Prostate gland (tissue), 2 donors: Measurements from ENCODE around the gene PTPRM.

Source experiments
- POLR2A ChIP-seq: fragments of 450-650 bp; IDR thresholded peaks from one replicate; pipeline ENCODE4 v1.6.1; 2016; ENCODE audit warnings: antibody characterized with exemption, mild to moderate bottlenecking
- POLR2AphosphoS5 ChIP-seq: sonication (generic); formaldehyde crosslinking; IDR thresholded peaks from one replicate; pipeline ENCODE4 v1.6.1; 2017; ENCODE audit warnings: antibody characterized with exemption
- TF ChIP-seq, protein P1 (sequence below), 4 experiments: fragments of 200-600 bp in 2 of 4; fragments of 450-650 bp in 2 of 4; sonication (generic) in 2 of 4; IDR thresholded peaks; 1 replicate in 3 of 4; 2 replicates in 1 of 4; pipeline ENCODE4 v1.5.1; 2016 to 2019; ENCODE audit warnings: antibody characterized with exemption in 4 of 4, mild to moderate bottlenecking in 2 of 4, moderate library complexity in 2 of 4

- TF ChIP-seq, protein P1, sequence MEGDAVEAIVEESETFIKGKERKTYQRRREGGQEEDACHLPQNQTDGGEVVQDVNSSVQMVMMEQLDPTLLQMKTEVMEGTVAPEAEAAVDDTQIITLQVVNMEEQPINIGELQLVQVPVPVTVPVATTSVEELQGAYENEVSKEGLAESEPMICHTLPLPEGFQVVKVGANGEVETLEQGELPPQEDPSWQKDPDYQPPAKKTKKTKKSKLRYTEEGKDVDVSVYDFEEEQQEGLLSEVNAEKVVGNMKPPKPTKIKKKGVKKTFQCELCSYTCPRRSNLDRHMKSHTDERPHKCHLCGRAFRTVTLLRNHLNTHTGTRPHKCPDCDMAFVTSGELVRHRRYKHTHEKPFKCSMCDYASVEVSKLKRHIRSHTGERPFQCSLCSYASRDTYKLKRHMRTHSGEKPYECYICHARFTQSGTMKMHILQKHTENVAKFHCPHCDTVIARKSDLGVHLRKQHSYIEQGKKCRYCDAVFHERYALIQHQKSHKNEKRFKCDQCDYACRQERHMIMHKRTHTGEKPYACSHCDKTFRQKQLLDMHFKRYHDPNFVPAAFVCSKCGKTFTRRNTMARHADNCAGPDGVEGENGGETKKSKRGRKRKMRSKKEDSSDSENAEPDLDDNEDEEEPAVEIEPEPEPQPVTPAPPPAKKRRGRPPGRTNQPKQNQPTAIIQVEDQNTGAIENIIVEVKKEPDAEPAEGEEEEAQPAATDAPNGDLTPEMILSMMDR (IDR thresholded peaks at IDR 0.05), result no peak
- TF ChIP-seq POLR2A (no peak), POLR2AphosphoS5 (no peak)
Measured at GRCh38 chr18:7521226-7521856, 45.8 kb upstream of the PTPRM start.
